ENCODE measurements around the gene APOL6. TPM values are rescaled to one million over a fixed set of nuclear protein-coding genes. Genes with fewer than 3 reads are reported as not detected.

The APOL6 gene
- polyA plus RNA-seq, 2 of the 4 experiments (the other 2 are of a cell fraction): 1.3 to 2.7 TPM

- no peak overlapping the region for H3K4me3 ChIP-seq
- POLR2A ChIA-PET: no interaction called here
- no peak for ATAC-seq
- no peak overlapping the region for H3K27ac ChIP-seq
- no peaks in the 10 kb centered on the region for H3K9me3 ChIP-seq
- WGBS (ENCODE audit: missing lambda C conversion rate): 81% methylated on average over 5 of the region's 5 CpGs
- peak in 1 of 2 experiments; percentile 33 for DNase-seq (ENCODE audit: low read depth in 1 of 2, low spot score in 1 of 2)
- TF ChIP-seq ELK1 (IDR thresholded peaks at IDR 0.05; ENCODE audit: low read depth, low read length): no peak
- no peak for TF ChIP-seq EP300 (IDR thresholded peaks at IDR 0.05)
- TF ChIP-seq SMC3 (IDR thresholded peaks at IDR 0.05): no peak
- no peak for TF ChIP-seq FOSL2 (IDR thresholded peaks at IDR 0.05)
- TF ChIP-seq FOSL2 (CRISPR knock-in tag; IDR thresholded peaks at IDR 0.05): no peak
- TF ChIP-seq RCOR1 (IDR thresholded peaks at IDR 0.05; ENCODE audit: low read depth, low read length): no peak
- TF ChIP-seq GATA3 (IDR thresholded peaks at IDR 0.05; ENCODE audit: borderline replicate concordance): no peak
- no peak for TF ChIP-seq MAZ (IDR thresholded peaks at IDR 0.05; ENCODE audit: borderline replicate concordance, low read depth, low read length)
- no peak for TF ChIP-seq ZFP36 (IDR thresholded peaks at IDR 0.05; ENCODE audit: borderline replicate concordance, partially characterized antibody)
- TF ChIP-seq JUNB (IDR thresholded peaks at IDR 0.05): no peak
- TF ChIP-seq HOXB5 (CRISPR knock-in tag; IDR thresholded peaks at IDR 0.05): no peak
- TF ChIP-seq ZSCAN20 (CRISPR knock-in tag; IDR thresholded peaks at IDR 0.05): no peak
- no peak for TF ChIP-seq CBX8 (IDR thresholded peaks at IDR 0.05)
- TF ChIP-seq KDM1A (IDR thresholded peaks at IDR 0.05; ENCODE audit: low read depth): no peak
- TF ChIP-seq PHF8 (IDR thresholded peaks at IDR 0.05; ENCODE audit: borderline replicate concordance, low read depth): no peak
- TF ChIP-seq ESRRA (IDR thresholded peaks at IDR 0.05; ENCODE audit: borderline replicate concordance, low read length): no peak
- no peak for TF ChIP-seq PBX3 (IDR thresholded peaks at IDR 0.05)
- no peak for TF ChIP-seq RARB (CRISPR knock-in tag; IDR thresholded peaks at IDR 0.05)
- no peak for FAIRE-seq
- CTCF ChIA-PET: interaction anchor here (0.9 to 1.7 kb wide), 3 partner anchors 10 to 432 kb away, joined by 4 to 6 read pairs (median 4); no protein-coding TSS in a partner anchor
- peaks cover 16% of the 10 kb centered on the region for H3K4me1 ChIP-seq
- H3K4me2 ChIP-seq: no peak overlapping the region
Observed at GRCh38 chr22:35634015-35634414, 14.2 kb upstream of the APOL6 start.

- ChIA-PET POLR2A (no interaction called here), CTCF (interaction anchor here (0.6 to 1.7 kb wide), 6 partner anchors 9 to 431 kb away, joined by 3 to 6 read pairs (median 4); partner anchors contain the start of gene APOL6)
- H3K4me3 ChIP-seq: no peak overlapping the region
- FAIRE-seq: no peak
- no peaks in the 10 kb centered on the region for H3K9me3 ChIP-seq
- no peak for TF ChIP-seq ZC3H11A (IDR thresholded peaks at IDR 0.05)
- TF ChIP-seq ESRRA (IDR thresholded peaks at IDR 0.05; ENCODE audit: borderline replicate concordance, low read length): no peak
- TF ChIP-seq ZFP36 (IDR thresholded peaks at IDR 0.05; ENCODE audit: borderline replicate concordance, partially characterized antibody): no peak
- no peak for TF ChIP-seq HMGXB4 (CRISPR knock-in tag; IDR thresholded peaks at IDR 0.05; ENCODE audit: borderline replicate concordance)
- no peak for TF ChIP-seq HOXB13 (CRISPR knock-in tag; IDR thresholded peaks at IDR 0.05; ENCODE audit: low read depth)
- no peak for TF ChIP-seq FOSB (CRISPR knock-in tag; IDR thresholded peaks at IDR 0.05)
- no peak for TF ChIP-seq KDM1A (IDR thresholded peaks at IDR 0.05; ENCODE audit: low read depth)
- TF ChIP-seq ZNF302 (CRISPR knock-in tag; IDR thresholded peaks at IDR 0.05): no peak
- no peak for TF ChIP-seq POLR2AphosphoS2 (conservative IDR thresholded peaks at IDR 0.05; ENCODE audit: low read length)
- TF ChIP-seq FOSL2 (IDR thresholded peaks at IDR 0.05): no peak
- no peak for TF ChIP-seq FOSL2 (CRISPR knock-in tag; IDR thresholded peaks at IDR 0.05)
- no peak for TF ChIP-seq RCOR1 (IDR thresholded peaks at IDR 0.05; ENCODE audit: low read depth, low read length)
- no peak for TF ChIP-seq MAZ (IDR thresholded peaks at IDR 0.05; ENCODE audit: borderline replicate concordance, low read depth, low read length)
- TF ChIP-seq RAD21 (conservative IDR thresholded peaks at IDR 0.05 in 1 of 2, IDR thresholded peaks at IDR 0.05 in 1 of 2): no peak
- TF ChIP-seq MAFK (IDR thresholded peaks at IDR 0.05; ENCODE audit: partially characterized antibody): no peak
- H3K4me1 ChIP-seq: peaks cover 5% of the 10 kb centered on the region; the same call in 2 of the 3 replicates
- WGBS (ENCODE audit: missing lambda C conversion rate): 87% methylated on average over 3 of the region's 3 CpGs
- no peak overlapping the region for H3K4me2 ChIP-seq
- DNase-seq (ENCODE audit: low read depth in 1 of 2, low spot score in 1 of 2): no peak
- no peak for ATAC-seq
- H3K27ac ChIP-seq: no peak overlapping the region
Observed at GRCh38 chr22:35634943-35635540, 13.2 kb upstream of the APOL6 start.
